ENCODE results near the gene INHBC.

INHBC gene

DNA sequence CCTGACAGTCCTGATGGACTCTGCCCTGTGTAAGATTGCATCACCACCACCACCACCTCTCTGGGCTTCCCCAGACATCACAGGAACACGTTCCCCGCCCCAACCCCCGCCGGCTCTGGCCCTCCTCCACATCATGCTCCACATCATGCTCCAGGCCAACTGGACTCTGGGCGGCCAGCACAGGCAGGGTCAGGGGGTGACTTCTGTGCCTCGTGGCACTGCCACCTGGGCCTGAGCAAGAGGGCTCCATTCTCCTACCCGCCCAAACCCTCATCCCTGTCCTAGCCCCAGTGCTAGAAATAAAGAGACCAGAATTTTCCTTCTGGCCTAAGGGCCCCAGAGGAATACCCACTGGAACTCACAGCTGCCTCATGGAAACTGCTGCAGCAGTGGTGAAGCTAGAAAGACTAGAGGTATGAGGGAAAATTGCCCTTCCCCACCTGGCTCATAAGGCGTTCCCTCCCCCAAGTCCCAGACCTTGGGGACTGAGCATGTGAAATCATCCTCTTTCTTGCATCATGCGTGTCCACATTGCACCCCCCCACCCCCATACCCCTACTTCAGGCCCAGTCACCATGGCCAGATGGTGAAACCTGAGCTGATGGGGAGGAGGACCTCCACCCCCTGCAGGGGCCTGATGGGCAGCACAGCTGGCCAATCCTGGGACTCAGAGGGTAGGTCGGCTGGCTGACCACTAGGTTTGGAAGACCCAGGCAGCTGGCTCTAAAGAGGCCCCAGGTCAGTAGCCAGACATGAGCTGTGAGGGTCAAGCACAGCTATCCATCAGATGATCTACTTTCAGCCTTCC, 20.2 kb downstream of the INHBC start, which contains the start of gene INHBE:
TSS of gene INHBE (plus strand) at position 742 of the 808 bp plus-strand sequence. CDS start 230 bp downstream, outside the sequence.
- DNase-seq: no peak

DNA sequence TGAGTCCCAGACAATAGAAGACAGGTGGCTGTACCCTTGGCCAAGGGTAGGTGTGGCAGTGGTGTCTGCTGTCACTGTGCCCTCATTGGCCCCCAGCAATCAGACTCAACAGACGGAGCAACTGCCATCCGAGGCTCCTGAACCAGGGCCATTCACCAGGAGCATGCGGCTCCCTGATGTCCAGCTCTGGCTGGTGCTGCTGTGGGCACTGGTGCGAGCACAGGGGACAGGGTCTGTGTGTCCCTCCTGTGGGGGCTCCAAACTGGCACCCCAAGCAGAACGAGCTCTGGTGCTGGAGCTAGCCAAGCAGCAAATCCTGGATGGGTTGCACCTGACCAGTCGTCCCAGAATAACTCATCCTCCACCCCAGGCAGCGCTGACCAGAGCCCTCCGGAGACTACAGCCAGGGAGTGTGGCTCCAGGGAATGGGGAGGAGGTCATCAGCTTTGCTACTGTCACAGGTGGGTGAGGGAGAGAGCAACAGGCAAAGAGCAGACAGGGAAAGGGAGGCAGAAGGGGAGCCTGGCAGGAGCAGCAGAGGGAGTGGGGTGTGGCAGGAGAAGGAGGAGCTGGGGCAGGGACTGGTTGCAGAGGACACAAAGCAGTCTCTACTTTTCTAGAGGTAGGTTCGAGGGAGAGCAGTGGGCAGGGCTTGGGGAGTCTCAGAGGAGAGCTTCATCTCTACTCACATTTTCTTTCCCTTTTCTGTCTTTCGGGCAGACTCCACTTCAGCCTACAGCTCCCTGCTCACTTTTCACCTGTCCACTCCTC, 21.0 kb downstream of the INHBC start:
- DNase-seq: peak in 2 of 6 experiments; percentile 32 to 44

DNA sequence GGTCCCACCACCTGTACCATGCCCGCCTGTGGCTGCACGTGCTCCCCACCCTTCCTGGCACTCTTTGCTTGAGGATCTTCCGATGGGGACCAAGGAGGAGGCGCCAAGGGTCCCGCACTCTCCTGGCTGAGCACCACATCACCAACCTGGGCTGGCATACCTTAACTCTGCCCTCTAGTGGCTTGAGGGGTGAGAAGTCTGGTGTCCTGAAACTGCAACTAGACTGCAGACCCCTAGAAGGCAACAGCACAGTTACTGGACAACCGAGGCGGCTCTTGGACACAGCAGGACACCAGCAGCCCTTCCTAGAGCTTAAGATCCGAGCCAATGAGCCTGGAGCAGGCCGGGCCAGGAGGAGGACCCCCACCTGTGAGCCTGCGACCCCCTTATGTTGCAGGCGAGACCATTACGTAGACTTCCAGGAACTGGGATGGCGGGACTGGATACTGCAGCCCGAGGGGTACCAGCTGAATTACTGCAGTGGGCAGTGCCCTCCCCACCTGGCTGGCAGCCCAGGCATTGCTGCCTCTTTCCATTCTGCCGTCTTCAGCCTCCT, 21.6 kb downstream of the INHBC start:
- DNase-seq: peak in 5 of 6 experiments; percentile 22 to 53 (median 29)

DNA sequence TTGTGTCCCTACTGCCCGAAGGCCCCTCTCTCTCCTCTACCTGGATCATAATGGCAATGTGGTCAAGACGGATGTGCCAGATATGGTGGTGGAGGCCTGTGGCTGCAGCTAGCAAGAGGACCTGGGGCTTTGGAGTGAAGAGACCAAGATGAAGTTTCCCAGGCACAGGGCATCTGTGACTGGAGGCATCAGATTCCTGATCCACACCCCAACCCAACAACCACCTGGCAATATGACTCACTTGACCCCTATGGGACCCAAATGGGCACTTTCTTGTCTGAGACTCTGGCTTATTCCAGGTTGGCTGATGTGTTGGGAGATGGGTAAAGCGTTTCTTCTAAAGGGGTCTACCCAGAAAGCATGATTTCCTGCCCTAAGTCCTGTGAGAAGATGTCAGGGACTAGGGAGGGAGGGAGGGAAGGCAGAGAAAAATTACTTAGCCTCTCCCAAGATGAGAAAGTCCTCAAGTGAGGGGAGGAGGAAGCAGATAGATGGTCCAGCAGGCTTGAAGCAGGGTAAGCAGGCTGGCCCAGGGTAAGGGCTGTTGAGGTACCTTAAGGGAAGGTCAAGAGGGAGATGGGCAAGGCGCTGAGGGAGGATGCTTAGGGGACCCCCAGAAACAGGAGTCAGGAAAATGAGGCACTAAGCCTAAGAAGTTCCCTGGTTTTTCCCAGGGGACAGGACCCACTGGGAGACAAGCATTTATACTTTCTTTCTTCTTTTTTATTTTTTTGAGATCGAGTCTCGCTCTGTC, 22.3 kb downstream of the INHBC start:
- DNase-seq: no peak

DNA sequence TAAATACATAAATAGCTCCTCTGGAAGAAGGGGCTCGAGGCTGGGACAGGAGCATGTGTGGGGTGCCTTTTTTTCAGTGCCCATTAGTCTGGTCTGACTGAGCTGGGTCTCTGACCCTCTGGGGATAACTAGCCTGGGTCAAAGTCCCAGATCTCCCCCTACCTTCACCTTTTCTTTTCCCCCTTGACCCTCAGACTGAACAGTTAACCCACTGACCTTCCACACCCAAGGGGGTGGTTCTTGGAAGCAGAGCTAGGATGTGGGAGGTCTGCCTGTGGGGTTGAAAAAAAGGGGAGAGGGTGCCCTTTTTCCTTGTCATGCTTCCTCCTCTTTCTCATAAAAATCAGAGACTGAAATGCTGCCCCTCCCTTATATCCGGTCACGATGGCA, 24.1 kb downstream of the INHBC start:
- no peak for DNase-seq

DNA sequence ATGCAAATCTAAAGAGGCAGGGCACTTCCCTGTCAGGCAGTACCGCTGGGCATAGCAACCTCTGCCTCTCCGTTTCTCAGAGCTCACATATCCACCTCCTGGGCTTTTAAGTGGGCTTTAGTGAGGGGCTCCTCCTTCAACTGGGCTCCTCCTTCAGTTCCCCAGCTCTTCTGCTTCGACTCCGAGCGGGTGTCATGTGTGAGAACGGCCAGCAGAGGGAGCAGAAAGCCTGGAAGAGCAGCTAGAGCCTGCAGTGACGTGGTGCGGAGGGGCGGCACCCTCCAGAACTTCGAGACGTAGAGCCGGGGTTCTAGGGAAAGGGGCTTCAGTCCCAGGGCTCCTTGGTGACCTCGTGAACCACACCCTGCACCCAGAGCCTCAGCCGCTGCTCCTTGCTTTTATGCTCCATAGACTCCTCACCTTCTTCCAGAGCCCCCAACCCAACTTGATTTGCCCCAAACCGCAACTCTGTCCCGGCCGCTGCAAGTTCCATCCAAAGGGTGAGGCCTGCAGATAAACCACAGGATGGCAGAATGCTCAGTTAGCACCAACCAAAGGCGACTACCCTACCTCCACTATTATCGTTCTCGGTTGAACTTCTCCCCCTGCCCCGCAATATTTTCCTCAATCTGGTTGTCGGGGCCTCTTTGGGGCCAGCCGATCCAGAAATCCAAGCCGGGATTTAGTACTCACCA, 24.6 kb downstream of the INHBC start:
- peak; percentile 85 to 95 (median 88) for DNase-seq

DNA sequence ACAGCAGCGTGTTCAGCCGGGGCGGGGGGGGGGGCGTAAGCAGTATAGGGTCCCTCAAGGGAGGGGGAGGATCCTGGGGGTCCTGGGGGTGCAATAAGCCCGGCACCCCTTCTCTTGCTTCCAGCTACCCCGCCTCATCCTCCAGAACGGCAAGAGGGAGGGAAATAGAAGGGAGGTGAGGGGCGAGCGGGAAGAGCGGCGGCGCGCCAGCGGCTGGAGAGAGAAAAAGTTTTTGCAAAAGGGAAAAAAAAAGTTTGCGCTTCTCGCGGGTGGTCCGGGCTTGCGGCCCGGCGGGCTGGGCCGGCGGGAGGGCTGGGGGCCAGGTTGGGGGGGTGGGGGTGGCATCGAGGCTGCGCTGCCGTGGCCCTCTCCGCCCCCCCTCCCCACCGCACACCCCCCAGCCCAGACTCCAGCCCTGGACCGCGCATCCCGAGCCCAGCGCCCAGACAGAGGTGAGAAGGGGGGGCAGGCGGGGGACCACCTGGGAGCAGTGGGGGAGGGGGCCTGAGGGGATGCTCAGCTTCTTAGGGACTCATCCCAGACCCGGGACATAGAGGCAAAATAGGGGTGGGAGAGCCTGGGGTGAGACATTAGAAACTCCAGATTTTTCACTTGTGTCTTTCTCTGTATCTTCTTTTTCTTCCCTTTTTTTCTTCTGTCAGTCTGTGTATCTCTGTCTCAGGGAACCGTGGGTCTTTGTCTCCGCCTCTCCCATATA, 25.3 kb downstream of the INHBC start, which contains the start of gene GLI1:
TSS of gene GLI1 (plus strand) at position 36 of the 718 bp plus-strand sequence. CDS start 3,907 bp downstream, outside the sequence.
- DNase-seq: no peak

DNA sequence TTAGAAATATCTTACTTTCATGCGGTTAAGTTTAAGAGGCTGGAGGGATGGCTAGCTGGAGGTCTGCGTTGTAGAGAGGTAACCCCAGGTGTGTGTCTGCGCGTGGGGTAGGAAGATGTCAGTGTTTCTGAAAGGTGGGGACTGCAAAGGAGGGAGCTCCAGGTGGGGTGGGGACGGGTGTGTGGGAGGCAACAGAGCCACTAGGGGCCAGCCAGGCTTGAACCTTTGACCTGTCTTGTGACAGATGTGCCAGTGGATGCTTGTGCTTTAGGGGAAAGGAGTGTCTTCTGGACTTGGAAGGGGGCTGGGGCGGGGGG, 25.8 kb downstream of the INHBC start:
- DNase-seq: peak in 3 of 6 experiments; percentile 8 to 24 (median 24)

DNA sequence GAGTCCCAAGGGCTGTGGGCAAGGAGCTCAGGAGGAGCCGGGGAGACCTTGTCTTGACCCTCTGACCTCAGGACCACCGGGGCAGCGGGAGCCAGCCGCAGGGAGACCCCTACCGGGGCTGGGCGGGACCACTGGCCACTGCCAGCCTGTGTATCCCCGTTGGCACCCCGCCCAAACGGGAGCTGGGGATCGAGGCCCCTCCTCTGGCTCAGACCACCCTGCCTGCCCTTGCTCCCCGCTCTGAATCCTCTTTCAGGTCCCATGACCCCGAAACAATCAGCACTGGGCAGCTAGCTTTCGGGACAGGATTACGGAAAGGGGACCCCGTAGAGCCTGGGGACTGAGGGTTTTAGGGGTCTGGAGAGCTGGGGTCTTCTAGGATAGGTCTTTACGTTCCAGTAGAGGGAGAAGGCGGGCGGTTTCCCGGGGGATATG, 26.3 kb downstream of the INHBC start:
- no peak for DNase-seq

DNA sequence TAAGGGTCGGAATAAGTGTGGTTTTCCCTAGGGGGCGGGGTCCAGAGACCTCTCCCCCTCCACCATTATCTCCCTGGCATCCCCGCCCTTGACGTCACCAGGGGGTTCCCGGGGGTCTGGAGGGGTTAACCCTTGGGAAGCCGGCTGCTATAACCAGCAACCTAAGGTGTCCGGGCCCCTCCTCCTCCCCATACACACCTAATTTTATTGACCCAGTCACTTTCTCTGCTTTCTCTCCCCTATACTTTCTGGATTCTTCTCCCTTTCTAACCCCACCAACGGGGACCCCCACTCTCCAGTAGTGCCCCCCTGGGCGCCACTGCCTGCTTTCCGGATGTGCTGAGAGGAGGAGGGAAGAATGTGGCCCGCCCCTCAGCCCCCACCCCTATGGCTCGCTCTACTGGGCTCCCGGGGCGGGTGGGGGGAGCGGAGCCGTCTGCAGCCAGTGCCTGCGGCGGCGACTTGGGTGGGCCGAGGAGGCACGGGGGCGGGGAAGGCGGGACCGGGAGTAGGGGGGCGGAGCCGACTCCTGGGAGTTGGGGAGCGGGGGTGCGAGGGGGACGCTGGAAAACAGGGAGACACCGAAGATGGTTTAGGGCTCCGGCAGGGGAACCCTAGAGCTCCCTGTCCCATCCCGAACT, 26.8 kb downstream of the INHBC start:
- peak in 4 of 6 experiments; percentile 8 to 41 (median 24) for DNase-seq

DNA sequence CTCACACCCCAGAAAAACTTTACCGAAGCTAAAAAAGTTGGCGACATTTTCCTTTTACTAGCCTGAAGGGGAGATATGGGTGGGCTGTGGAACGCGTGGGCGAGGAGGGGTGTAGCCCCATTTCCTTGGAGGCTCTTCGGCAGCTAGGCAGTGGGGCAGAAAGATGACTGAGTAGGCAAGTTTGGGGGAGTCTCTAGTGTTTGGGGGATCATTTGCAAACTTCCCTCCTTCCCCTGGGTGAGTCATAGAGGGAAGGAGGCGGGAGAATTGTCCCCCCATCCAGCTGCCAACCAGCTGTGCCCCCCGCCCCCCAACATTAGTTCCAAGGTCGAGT, 27.3 kb downstream of the INHBC start:
- DNase-seq: peak in 3 of 6 experiments; percentile 4 to 34 (median 25)

DNA sequence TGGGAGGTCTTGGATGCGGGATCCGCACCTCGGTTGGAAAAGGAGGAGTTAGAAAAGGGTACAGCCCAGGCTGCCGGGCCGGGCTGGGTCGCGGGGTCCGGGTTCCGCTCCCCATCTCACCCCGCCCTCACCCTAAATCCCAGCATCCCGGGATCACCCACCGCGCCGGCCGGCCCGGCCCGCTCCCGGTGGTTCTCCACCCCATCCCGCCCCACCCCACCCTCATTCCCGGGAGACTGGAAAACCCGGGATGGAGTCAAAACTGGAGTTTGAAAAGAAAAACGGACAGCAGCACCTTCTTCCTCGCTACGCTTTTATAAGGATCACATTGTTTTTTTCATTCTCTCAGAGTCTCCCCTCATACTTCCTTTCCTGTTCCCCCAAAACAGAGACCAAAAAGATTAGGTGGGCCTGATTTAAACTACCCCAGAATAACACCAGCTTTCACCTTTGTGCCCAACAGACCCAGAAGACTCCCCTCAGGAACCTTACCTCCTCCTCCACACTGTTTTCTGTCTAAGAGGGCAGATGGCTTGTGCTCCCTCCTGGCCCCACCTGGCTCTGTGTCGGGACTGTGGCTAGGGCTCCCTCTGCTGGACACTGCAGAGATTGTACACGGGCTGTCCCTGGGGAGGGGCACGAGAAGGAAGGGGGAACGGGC, 27.8 kb downstream of the INHBC start:
- DNase-seq: peak; percentile 76 to 91 (median 81)

DNA sequence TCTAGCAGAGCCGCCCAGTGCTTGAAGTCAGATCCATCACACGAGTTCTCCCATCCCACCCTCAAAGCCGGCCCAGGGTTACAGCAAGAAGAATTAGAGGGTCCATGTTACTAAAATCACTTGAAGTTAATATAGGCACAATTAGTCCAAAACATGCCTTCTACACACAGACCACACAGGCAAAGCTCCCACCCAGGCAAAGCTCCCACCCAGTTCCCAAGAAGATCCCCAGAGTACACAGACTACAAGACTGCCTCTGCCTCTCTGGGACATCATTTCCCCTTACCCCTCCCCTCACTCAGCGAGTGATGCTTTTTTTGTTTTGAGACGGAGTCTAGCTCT, 28.3 kb downstream of the INHBC start:
- DNase-seq: no peak

DNA sequence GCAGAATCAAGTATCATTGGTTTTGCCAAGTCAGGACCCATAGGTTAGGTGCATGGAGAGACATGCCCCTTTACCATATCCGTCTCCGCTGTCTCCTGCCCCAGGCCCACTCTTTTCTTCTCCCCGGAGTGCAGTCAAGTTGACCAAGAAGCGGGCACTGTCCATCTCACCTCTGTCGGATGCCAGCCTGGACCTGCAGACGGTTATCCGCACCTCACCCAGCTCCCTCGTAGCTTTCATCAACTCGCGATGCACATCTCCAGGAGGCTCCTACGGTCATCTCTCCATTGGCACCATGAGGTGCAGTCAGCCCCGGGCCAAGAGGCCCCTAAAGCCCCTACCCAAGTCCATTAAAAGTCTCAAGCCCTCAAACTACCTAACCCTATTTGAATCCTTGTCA, 30.0 kb downstream of the INHBC start:
- DNase-seq: no peak

DNA sequence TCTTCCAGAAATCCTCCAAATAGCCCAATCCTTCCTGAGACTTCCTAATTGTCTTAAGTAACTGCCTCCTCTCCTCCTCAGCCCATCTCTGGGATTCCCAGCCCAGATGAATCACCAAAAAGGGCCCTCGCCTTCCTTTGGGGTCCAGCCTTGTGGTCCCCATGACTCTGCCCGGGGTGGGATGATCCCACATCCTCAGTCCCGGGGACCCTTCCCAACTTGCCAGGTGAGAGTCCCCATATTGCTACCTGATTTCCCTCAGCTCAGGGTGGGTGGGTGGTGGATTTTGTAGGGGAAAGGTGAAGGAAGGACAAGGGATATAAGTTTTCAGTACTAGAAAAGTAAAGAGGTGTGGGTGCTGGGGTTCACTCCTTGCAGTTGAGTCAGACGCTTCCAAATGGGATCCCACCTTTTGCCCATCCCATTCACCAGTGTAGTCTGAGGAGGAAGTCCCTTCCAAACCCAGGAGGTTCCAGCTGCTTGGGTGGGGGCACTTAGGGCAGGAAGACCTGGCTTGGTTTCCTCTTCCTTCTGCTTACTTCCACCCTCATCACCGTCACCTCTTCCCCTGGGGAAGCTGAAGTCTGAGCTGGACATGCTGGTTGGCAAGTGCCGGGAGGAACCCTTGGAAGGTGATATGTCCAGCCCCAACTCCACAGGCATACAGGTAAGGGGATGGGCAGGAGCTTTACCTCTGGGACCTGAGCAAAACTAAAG, 30.6 kb downstream of the INHBC start:
- no peak for DNase-seq

DNA sequence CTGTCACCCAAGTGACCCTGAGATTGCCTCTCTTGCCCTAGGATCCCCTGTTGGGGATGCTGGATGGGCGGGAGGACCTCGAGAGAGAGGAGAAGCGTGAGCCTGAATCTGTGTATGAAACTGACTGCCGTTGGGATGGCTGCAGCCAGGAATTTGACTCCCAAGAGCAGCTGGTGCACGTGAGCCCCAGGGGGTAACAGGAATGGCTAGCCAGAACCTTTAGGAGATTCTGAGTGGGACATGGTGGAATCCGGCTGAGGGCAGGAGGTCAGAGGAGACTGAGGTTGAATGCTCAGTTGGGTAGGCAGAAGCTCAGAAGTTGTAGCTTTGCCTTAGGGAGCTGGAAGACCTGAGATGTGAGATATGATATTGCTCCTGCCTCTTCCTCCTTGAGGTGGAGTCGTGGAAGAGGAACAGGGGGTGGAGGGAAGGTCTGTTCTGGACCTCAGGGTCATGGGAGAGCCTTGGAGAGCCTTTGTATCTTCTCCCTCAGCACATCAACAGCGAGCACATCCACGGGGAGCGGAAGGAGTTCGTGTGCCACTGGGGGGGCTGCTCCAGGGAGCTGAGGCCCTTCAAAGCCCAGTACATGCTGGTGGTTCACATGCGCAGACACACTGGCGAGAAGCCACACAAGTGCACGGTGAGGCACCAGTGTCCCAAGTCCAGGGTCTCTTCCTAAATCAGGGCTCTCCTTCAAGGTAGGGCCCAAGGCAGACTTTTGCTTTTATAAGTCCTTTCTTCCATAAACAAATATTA, 31.3 kb downstream of the INHBC start:
- no peak for DNase-seq

DNA sequence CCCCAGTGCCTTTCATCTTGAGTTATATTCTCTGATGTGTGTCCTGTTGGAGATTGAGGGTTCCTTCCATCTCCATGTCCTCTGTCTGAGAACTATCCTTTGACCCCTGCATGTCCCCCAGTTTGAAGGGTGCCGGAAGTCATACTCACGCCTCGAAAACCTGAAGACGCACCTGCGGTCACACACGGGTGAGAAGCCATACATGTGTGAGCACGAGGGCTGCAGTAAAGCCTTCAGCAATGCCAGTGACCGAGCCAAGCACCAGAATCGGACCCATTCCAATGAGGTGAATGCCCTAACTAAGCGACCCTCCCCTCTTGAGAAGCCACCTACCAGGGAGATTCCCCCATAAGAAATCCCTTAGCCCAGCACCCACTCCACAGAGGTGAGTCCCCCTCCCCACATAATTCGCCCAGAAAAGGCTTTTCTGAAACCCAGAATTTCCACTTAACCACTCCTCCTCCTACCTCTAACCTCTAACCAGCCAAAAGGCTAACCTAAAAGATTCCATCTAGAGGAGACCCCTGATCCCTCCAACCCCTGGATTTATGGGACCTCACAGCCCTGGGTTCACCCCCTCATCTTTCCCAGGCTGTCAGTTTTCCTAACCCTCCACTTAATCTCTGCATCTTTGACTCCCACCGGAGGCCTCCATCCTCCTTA, 32.8 kb downstream of the INHBC start:
- DNase-seq: no peak

DNA sequence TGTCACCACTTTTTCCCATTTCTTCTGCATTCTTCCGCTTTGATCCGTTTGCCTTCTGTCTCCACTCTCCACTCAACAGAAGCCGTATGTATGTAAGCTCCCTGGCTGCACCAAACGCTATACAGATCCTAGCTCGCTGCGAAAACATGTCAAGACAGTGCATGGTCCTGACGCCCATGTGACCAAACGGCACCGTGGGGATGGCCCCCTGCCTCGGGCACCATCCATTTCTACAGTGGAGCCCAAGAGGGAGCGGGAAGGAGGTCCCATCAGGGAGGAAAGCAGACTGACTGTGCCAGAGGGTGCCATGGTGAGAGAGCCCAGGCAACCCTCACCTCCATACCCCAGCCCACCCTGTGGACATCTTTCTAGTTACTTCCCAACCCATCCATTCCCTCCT, 33.3 kb downstream of the INHBC start:
- DNase-seq: no peak
